AG09319 (cell line): Measurements from ENCODE around the gene ARL4C.

Experiments
- DNase-seq: peaks from one replicate; pipeline ENCODE4 v3.0.0-alpha.2; 2010; ENCODE audit warnings: low read depth; ENCODE audit errors: extremely low read depth
- CTCF ChIP-seq: IDR thresholded peaks from 2 replicates; pipeline ENCODE4 v1.5.1; 2011; ENCODE audit warnings: low read depth, mild to moderate bottlenecking, inconsistent platforms, low read length, moderate library complexity

The ARL4C gene

GRCh38 chr2:234491897-234492296, 5.0 kb downstream of the ARL4C start:
- no peak for TF ChIP-seq CTCF
- DNase-seq: no peak

DNA sequence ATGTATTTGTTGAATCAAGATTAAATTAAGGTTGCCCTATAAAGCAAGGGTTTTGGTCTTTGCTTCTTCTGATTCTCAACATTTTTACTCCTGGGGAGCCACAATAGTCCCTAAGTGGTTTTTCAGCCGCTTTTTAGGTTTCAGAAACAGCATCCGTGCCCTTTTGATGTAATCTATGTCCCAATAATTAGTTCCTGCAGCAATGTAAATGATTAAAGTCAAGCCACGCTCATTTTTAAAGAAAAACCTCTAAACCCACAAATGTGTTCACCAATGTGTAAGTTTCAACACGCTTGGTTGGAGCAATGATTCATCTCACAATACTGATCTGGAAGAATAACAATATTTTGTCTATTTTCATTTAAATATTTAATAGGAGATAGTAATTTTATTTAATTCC, 5.6 kb downstream of the ARL4C start:
- no peak for DNase-seq
- no peak for TF ChIP-seq CTCF

GRCh38 chr2:234490271-234491091, 6.4 kb downstream of the ARL4C start:
- no peak for TF ChIP-seq CTCF
- DNase-seq: no peak

- DNase-seq: no peak
- TF ChIP-seq CTCF: no peak
These were observed 7.9 kb downstream of the ARL4C start for GRCh38 chr2:234488913-234489451.

DNA sequence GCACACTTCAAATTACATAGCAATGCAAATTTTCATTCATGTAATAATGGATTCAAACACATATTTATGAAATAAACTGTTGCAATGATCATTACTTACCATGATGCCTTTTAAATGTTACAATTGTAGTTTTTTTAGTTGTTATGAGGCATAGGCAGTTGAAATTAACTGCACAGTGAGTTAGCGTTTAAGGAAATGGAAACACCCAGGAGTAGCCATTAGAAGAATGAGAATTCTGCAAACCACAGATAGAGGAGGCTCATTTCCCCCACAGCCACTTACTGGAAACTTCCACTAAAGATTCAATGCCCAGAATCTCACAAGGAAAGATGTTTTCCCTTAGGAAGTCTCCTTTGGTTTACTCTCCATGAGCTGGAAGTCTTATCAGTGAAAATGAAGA, 8.4 kb downstream of the ARL4C start:
- no peak for DNase-seq
- no peak for TF ChIP-seq CTCF

DNA sequence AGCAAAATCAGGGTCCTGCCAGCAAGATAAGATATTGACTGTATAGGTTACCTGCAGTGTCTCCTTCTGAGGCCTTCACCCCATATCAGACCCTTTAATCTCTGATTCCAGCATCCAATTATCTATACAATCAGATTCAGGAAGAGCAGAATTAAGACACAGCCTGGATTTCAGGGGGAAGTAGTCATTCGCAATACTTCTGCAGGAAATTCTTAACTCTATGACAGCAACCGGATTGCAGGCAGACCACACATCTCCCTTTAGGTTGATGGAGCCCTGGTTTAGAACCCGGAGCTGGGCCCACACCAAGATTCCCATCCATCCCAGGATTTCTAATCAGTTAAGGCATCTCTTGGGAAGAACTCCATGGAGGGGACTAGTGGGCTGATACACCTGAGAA, 9.5 kb downstream of the ARL4C start:
- TF ChIP-seq CTCF: no peak
- no peak for DNase-seq

GRCh38 chr2:234483568-234484251, 13.2 kb downstream of the ARL4C start:
- no peak for TF ChIP-seq CTCF
- DNase-seq: no peak
